Lung (tissue), 12 donors: ENCODE results near the gene GRHL1. TPM values are rescaled to one million over a fixed set of nuclear protein-coding genes. Genes with fewer than 3 reads are reported as not detected.

Experiments used
- ATAC-seq: fragments of 200-7000 bp; cut with Tn5 transposase; one replicate; pipeline ENCODE4 v1.9.1; 2020; ENCODE audit warnings: moderate number of reproducible peaks; ENCODE audit not compliant: insufficient read depth, low FRiP score
- DNase-seq, 3 donors: peaks; one replicate each; pipeline ENCODE4 v3.0.0-alpha.2; 2013 to 2017
- H3K27ac ChIP-seq, 2 donors: one replicate each; pipeline ENCODE4 v1.5.1; 2013; ENCODE audit warnings: mild to moderate bottlenecking in 2 of 2, moderate library complexity in 2 of 2, control low read depth in 1 of 2, inconsistent platforms in 1 of 2, low read depth in 1 of 2, low read length in 1 of 2
- H3K27me3 ChIP-seq, 3 donors: one replicate each; pipeline ENCODE4 v1.5.1; 2013; ENCODE audit warnings: low read length in 2 of 3; ENCODE audit not compliant: control insufficient read depth in 3 of 3, insufficient read depth in 3 of 3
- H3K36me3 ChIP-seq, 4 donors: one replicate each; pipeline ENCODE4 v1.5.1; 2013; ENCODE audit warnings: low read length in 4 of 4, mild to moderate bottlenecking in 1 of 4, moderate library complexity in 1 of 4; ENCODE audit not compliant: control insufficient read depth in 4 of 4, insufficient read depth in 4 of 4
- H3K4me1 ChIP-seq, 5 donors: one replicate each; pipeline ENCODE4 v1.5.1; 2013; ENCODE audit warnings: low read length in 5 of 5, mild to moderate bottlenecking in 2 of 5, moderate library complexity in 1 of 5; ENCODE audit not compliant: control insufficient read depth in 5 of 5, insufficient read depth in 5 of 5
- H3K4me3 ChIP-seq: one replicate; pipeline ENCODE4 v1.5.1; 2013; ENCODE audit warnings: mild to moderate bottlenecking, control low read depth, moderate library complexity
- H3K9ac ChIP-seq, 2 donors: one replicate each; pipeline ENCODE4 v1.5.1; 2013; ENCODE audit warnings: low read length in 2 of 2, control low read depth in 1 of 2; ENCODE audit not compliant: insufficient read depth in 1 of 2
- H3K9me3 ChIP-seq, 4 donors: one replicate each; pipeline ENCODE4 v1.5.1; 2013; ENCODE audit warnings: low read length in 3 of 4, mild to moderate bottlenecking in 1 of 4, moderate library complexity in 1 of 4; ENCODE audit not compliant: control insufficient read depth in 4 of 4, insufficient read depth in 3 of 4
- CTCF ChIP-seq: IDR thresholded peaks from 2 replicates; pipeline ENCODE4 v1.5.1; 2012; ENCODE audit warnings: mild to moderate bottlenecking; ENCODE audit errors: control extremely low read depth, extremely low read depth
- WGBS, 2 donors: extraction: QIAGEN DNeasy Blood & Tissue Kit; methylation state at CpG; one replicate each; pipeline ENCODE4 v1.1.7; 2013; 5-methylcytosine and 5-hydroxymethylcytosine counted together
- polyA plus RNA-seq, 2 donors: library from polyadenylated mRNA; stranded (reverse); fragments of 200-250 nt; gene quantifications; one replicate each; pipeline ENCODE4 v1.2.1, GENCODE V29; 2013
- total RNA-seq, 2 donors: library from RNA; depleted of rRNA in 1 of 2; stranded (reverse); fragments of >200 nt in 1 of 2; gene quantifications; one replicate each; pipeline ENCODE4 v1.2.1, GENCODE V29; 2014 to 2021
- donor health status: control.
- donor health status: control.
- donor health status: Bipolar disorder and iron deficiency.
- donor health status: healthy.
- donor health status: DM: yes; HTN: yes; CAD: no.

GRHL1 gene
- total and polyA plus RNA-seq, 4 donors = 1.8 to 13.6 (median 5.6) TPM

- TF ChIP-seq CTCF = no peak
- WGBS, 2 donors = 86 to 90% methylated on average over 10 of the region's 10 CpGs
- no peak for ATAC-seq
- Histone ChIP-seq H3K27me3 (no peaks in the 10 kb centered on the region), H3K27ac (peak overlapping the region in 1 of 2 donors; percentile 12), H3K4me3 (no peak overlapping the region), H3K36me3 (no peaks in the 10 kb centered on the region), H3K9ac (no peak overlapping the region), H3K4me1 (peaks cover 4 to 29% (median 14%) of the 10 kb centered on the region in 5 donors), H3K9me3 (no peaks in the 10 kb centered on the region)
- no peak for DNase-seq
These were observed 86.6 kb downstream of the GRHL1 start for GRCh38 chr2:10038123-10038522.

- no peak overlapping the region for H3K4me3 ChIP-seq
- DNase-seq = no peak
- H3K4me1 ChIP-seq = peaks cover 4 to 29% (median 14%) of the 10 kb centered on the region in 5 donors
- no peak for ATAC-seq
- H3K9me3 ChIP-seq = no peaks in the 10 kb centered on the region
- peak overlapping the region in 1 of 2 donors; percentile 12 for H3K27ac ChIP-seq
- no peak overlapping the region for H3K9ac ChIP-seq
- H3K36me3 ChIP-seq = no peaks in the 10 kb centered on the region
- H3K27me3 ChIP-seq = no peaks in the 10 kb centered on the region
- no peak for TF ChIP-seq CTCF
These were observed 87.2 kb downstream of the GRHL1 start for GRCh38 chr2:10038716-10039115.

GRCh38 chr2:10039658-10040410 lies 88.3 kb downstream of the GRHL1 start:
- Histone ChIP-seq H3K27ac (peak overlapping the region in 1 of 2 donors; percentile 70), H3K36me3 (no peaks in the 10 kb centered on the region), H3K27me3 (no peaks in the 10 kb centered on the region), H3K9ac (no peak overlapping the region), H3K4me3 (no peak overlapping the region), H3K9me3 (no peaks in the 10 kb centered on the region), H3K4me1 (peaks cover 4 to 29% (median 14%) of the 10 kb centered on the region in 5 donors)
- ATAC-seq (no peak), DNase-seq (no peak)
- TF ChIP-seq CTCF = no peak
- 72 to 91% methylated on average over 16 of the region's 16 CpGs for WGBS, 2 donors
